DMS153 (cell line): Measurements from ENCODE around the gene MGP.

Source experiments
- DNase-seq: peaks from one replicate; lab custom pipeline; 2025; lab: John Stamatoyannopoulos, UW

Gene MGP

DNA sequence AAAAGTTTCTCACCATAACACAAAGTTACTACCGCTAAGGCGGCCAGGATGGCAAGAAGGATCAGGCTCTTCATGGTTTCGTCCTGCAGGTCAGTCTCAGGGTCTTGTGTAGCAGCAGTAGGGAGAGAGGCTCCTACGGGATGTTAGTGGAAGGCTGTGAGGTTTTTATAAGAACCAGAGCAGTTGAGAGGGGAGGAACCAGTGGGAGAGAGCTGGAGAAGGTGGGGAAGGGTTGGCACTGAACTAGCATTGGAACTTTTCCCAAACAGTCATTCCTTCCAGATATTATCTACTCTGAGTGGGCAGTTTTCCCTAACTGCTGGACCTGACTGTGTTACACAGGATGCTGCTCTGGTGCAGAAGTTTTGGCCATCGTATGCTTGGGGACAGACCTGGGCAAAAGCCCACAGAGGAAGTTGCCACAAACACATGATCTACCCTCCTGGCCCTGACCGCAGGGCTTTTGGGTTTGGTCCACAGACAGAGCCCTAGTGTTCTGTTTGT is at the start of gene MGP:
Gene MGP (minus strand): TSS at position 137 of the 504 bp plus-strand sequence. CDS start 63 bp downstream, at position 74.
- no peak for DNase-seq

DNA sequence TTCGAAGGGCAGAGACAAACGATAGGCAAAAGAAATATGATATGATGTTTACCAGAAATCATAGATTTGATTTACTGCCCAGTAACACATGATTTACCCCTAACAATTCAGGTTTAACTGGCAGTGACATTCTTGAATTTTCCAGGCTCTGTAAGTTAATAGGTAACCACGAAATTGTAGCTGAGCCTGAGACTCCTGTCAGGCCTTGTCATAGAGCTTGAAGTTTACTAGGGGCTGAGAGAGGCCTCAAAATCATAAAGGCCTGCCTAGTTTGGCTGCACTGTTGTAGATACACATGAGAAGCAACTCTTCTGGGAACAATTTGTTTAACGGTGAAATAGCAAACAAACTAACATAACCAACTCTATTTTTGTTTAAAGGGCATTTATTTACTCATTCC is 49.4 kb upstream of the MGP start:
- no peak for DNase-seq

DNA sequence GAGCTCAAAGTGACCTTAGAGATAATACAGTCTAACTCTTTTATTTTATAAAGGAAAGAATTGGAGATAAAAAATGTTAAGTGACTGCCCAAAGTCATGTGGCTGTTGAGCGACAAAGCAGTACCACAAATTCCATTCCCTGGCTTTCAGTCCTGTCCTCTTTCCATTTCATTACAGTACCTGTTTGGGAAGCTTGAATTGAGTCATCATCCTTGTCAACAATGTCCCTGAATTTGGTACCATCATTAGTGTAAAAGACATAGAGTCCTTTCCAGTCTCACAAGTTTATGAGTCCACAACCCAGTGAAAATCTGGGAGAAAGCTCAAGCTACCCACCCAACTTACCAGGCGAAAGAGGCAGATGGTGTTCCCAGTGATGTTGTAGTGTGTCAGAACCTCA is 48.9 kb upstream of the MGP start:
- no peak for DNase-seq

DNA sequence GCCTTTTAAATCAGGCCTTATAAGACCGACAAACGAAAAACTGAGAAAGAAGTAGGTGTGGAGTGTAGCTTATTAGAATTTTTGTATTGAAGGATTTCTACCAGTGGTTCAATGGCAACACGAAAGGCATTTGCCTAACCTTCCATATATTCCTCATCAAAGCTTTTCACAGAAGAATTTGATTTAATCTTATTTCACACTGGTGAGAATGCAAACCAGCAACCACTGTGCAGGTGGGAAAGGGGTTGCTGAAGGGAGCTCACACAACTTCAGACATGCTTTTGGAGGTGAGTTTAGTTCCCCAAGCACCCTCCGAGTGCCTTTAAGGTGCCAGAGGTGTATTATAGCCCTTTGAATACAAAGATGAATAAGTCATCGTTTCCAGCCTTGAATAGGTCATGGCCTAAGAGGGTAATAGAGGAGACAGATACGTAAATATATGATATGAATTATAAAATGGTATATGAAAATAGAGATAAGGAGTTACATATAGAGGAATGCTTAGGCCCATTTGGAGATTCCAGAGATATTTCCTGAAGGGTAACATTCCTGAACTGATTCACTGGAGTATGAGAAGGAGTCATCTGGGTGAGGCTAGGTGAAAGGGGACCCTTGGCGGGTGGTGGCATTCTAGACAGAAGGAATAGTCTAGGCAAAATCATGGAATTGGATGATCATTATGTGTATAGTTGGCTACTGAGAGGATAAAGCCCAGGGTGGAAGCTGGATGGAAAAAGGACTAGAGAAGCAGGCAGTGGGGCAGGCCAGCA is 46.3 kb upstream of the MGP start:
- no peak for DNase-seq

DNA sequence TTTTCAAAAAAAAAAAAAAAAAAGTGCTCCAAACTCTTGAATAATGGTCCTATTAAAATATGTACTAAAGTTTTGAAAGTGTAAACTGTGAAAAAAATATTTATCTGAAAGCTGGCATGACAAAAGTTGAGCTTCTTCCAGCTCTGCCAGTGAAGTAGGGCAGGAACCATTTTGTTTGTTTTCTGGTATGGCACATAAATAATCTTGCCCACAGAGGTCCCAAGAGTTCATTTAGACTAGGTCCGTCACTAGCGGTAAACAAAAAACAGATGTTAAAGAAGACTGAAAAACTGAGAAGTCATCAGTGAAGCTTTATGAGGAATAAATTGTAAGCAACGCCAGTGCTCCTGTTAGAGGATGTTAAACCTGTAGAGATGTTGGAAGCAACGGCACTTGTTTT is 45.7 kb upstream of the MGP start:
- no peak for DNase-seq

DNA sequence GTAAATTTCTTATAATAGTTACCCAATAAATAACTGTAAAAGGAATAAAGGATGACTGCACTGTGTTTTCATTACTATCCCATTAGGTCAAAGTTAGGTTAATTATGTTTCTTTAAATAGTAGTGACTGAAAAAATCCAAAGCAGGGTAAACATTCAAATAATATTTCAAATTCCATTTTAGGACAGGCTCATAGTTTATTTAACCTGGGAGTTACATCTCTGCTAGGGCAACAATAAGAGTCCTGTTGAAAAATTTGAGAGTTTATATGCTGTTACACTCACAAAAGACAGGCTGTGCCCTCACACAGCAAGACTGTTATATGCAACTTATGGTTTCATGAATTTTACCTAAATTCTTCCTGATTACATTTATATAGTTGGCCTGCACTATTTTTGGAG is 44.6 kb upstream of the MGP start:
- no peak for DNase-seq

DNA sequence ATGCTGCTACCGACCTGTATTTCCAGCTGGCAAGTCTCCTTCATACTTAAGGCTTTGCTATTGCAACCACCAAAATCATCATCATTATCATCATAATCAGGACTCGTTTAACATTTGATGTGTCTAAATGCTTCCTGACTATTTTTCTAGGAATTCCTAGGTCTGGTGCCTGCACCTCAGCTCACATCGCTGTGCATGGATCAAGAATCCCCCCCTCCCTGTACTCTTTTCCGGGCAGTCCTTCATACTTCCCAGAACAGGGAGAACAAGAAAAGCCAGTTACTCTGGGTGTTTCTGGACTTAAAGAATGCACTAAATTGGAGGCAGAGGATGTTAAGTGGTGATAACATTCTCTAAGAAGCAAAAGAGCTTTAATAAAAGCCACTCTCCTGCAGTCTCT is 43.3 kb upstream of the MGP start:
- no peak for DNase-seq

DNA sequence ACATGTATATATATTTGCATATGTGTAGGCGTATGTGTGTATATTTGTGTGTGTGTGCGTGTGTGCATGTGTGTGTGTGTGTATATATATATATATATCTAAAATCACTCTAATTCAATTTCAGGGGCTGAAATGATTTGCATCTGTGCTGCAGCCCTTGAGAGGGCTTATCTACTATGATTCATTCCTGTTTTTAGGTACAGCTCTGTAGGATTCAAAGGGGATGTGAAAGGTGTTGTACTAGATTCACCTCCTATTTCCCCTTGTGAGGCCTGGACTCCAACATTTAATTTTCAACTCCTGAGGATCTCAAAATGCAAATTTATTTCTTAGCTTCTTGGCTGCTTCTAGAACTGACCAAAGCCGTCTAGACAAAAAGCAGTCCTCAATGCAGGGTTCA is 41.6 kb upstream of the MGP start:
- no peak for DNase-seq

DNA sequence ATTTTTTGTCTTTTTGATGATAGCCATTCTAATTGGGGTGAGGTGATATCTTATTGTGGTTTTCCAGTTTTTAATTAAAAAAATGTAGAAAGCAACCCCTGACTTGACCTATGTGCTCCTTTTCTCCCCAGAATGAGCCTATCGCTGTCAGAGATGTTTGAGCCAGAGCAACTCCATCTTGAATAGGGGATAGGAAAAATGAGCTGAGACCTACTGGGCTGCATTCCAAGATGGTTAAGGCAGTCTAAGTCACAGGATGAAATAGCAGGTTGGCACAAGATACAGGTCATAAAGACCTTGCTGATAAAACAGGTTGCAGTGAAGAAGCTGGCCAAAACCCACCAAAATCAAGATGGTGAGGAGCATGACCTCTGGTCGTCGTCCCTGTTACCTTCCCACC is 38.9 kb upstream of the MGP start:
- DNase-seq: no peak

DNA sequence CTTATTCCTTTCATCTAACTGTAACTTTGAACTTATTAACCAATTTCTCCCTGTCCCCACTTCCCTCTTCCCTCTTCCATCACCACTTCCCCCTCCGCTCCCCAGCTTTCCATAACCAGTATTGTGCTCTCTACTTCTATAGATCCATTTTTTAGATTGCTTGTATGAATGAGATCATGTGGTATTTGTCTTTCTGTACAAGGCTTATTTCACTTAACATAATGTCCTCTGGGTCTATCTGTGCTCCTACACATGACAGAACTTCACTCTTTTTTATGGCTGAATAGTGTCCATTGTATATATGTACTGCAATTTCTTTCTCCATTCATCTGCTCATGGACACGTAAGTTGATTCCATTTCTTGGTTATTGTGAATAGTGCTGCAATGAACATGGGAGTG is 38.3 kb upstream of the MGP start:
- DNase-seq: no peak

DNA sequence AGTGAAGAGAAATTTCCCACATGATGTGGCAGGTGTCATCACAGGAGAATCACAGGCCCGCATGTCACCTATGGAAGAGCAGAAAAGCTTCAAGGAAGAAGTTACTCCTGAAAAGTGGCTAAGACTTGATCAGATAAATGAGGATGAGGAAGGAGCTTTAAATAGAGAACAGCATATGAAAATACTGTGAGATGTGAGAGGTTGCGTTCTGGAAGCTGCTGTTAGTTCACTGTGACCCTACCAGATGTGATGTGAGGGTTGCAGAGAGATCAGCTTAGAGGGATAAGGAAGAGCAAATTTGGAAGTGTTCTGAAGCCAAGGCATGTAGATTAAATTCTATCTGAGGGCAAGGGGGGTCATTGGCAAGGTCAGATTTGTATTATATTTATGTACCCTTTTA is 35.6 kb upstream of the MGP start:
- no peak for DNase-seq

DNA sequence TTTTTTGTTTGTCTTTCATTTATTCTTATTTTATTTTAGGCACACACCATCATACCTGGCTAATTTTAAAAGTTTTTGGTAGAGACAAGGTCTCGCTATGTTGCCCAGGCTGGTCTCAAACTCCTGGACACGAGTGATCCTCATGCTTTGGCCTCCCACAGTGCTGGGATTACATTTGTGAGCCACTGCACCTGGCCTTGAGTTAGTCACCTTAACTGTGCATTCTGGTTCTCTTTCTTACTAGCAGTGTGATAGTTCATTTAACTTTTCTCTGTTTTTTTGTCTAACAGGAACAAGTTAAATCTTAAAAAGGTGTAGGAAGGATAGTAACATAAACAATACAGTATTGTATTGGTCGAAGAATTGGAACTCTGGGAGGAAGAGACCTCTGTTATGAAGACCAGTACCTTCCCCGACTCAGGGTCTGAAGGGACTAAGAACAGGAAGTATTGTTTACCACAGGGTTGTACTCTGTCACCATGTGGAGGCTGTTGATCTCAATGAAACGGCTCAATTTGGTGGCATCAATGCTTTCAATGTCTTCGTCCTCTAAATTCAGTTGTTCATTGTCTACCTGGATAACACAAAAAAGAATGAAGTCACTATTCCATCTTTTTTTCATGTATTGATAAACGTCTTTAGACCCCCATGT is 34.9 kb upstream of the MGP start:
- DNase-seq: no peak

DNA sequence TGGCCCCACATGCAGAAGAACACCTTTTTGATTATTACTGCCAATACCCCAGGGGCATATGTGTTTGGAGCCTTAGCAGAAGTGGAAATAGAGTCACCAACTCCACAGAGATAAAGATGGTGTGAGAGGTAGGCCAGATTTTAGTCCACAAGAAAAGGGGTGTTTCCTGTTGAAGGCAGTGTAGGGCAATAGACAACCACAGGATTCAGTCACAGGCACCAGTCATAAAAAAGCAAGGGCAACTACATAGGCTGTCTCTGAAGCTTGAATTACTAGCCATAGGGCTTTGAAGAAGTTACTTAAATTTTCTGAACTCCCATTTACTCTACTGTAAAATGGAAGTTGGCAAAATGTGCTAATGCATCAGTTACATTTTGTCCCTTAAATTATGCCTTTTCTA is 33.8 kb upstream of the MGP start:
- no peak for DNase-seq

DNA sequence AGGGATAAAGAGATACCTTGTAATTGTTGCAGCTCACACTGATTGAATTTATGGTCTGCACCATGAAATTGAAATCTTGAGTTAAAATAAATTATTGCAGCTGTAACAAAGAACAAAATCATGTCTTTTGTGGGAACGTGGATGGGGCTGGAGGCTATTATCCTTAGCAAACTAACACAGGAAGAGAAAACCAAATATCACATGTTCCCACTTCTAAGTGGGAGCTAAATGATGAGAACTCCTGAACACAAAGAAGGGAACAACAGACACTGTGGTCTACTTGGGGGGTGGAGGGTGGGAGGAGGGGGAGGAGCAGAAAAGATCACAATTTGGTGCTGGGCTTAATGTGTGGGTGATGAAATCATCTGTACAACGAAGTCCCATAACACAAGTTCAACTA is 30.1 kb upstream of the MGP start:
- DNase-seq: no peak

DNA sequence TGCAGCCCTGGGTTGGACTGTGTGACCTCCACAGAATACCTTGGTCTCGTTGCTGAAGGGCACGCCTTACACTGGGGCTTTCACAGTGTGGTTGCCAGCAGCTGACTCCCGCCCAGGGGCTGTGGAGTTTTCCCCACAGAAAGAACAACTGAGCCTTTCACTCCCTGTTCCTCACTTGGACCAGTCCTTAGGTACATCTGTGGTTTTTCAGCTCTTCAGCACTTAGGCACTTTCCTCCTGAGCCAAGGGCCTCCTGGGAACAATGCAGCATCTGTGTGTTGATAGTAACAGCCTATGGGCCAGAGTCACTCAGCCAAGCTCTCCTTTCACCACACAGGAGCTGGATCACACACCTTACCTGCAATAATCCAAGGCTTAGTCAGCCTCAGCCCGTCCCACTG is 27.7 kb upstream of the MGP start:
- DNase-seq: no peak

DNA sequence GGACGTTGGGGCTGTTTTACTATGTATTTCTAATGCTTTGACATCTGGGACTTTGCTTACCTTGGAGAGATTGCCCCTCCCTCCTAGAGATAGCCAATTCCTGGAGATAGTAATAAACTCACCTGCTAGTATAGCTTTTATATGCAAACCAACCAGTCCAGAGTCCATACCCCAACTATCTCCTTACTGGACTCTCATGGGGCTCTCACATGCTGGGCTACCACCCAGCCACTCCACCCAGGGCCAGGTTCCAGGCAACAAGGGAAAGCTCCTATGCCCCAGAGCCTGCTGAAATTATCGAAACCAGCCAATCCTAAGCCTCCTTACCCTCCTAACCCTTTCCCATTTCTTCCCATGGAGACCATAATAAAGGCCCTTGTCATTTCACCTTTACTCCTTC is 25.5 kb upstream of the MGP start:
- no peak for DNase-seq

DNA sequence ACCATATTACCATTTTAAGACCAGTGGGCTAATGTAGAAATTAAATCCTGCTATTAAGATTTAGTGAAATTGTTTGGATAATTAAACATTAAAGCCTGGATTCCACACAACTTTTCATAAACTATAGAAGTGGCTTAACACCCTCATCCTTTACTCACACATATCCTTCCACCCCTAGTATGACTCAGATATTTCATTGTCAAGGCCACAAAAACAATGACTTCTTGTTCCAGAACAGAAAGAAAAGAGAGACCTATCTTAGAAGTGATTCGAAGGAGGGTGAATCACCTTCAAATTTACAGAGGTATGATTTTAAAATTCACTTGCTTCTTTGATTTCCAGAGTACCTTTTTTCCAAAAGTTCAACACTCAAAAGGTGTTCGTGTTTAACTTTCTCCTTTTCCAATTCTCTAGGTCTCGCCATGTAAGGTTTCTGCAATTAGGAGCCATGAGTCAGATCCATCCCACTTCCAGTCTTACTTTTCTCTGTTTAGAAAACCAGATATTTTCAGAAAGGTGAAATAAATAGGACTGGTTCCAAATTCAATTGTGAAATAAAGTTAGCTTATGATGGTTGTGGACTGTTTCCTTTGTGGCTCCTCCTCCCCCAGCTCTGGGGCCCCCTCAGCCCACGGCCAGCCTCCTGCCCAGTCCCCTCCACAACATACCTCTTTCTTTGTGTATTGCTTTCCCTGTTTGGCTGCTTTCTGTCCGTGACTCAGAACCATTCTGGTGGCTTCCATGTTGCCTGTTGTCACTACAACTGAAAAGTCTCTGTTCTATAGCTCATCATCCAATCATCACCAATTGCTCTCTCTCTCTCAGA is 24.6 kb upstream of the MGP start:
- DNase-seq: no peak

DNA sequence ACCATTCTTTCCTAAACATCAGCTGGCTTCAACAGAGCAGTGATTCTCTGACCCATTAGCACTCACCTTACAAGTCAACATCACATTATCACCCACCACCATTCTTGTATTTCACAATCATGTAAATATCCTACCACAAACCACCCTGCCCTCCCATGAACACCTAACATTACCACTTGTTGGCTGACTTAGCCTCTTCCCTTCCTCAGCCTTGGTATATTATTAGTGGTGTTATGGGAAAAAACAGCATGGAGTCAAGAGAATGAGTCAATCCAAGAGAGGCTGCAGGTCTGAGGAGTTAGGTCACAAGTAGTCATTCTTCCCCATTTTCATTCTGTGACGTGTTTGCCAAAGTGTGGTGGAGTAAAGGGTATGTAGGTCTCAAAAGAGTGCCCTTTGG is 22.3 kb upstream of the MGP start:
- DNase-seq: no peak

DNA sequence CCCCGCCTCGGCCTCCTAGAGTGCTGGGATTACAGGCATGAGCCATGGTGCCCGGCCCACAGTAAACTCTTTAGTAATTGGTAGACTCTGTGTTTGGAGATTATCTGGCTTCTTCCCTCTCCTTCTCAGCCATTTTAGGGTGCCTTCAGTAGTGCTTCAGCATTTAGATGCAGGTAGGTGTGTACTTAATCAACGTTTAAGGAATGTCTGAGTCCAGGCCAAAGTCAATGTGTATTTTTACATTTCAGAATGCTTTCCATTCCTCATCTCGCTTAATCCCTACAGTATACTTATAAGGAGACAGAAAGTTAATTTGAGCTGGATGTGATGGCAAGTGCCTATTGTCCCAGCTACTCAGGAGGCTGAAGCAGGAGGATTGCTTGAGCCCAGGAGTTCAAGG is 20.5 kb upstream of the MGP start:
- no peak for DNase-seq

DNA sequence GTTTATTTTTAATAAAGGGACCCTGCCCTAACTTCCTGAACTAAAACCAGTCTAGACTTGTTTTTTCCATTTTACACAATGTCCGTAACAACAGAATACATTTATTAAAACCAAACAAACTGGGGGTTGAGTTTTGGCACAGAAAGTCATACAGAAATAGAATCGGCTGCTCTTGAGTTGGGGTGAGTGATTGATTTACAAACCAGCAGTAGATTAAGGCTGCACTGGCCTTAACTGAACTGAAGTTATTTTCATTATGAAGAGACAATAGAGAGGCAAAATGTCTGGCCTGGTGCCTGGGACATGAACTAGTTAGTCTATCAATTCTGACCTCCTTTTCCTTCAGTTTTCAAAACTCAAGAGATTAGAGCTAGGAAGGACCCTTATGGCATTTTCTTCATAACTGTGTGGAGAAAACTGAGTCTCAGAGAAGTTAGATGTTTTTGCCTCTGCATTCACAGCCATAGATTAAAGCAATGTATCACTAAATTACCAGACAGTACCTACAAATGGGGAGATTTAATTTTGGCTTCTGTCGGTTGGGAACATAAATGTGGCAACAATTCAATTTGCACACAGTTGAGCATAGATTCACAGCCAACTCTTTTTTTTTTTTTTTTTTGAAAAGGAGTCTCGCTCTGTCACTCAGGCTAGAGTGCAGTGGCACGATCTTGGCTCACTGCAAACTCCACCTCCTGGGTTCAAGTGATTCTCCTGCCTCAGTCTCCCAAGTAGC is 19.8 kb upstream of the MGP start:
- DNase-seq: no peak

DNA sequence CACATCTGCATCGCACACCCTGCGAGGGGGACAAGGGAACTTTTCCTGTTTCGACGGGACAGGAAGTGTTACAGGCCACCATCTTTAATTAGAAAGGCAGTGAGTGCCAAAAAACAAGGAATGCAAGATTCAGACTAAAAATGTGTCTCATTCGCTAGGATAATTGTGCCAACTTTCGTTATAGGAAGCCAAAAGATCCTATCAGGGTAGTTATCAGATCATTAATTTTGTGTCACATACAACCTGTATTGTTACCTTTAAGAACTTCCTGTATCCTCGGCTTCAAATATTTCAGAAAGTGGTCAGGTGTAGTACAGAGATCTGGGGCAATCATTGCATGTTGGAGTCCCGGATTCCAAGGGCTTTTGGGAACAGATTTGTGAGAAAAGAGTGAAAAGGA is 19.2 kb upstream of the MGP start:
- DNase-seq: no peak

DNA sequence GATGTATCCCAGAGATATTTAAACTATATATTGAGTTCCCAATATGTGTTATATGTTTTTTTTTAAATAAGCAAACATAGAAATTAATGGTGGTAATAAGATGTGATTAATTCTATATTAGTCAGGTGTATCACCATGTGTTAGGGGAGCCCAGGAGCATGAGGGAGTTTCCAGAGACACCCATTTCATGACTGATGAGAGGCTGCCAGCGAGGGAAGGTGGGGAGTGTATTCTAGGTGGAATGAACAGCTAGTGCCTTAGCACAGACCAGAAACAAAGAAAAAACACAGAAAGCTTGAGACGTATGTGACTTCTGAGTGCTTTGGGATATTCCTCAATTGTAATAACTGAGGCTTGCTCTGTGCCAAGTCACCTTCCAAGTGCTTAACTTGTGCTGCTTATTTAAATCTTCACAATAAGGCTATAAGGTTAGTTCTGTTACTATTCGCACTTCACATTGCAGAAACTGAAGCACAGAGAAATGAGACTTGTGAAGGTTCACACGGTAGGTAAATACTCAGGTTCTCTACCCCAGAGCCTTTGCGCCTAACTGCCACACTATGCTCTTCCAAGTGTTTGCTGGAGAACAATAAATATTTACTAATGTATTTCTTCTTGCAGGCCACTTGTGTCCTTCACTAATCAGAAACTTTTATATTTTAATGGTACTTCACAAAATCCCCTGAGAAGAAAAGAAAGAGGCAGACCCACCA is 17.9 kb upstream of the MGP start:
- DNase-seq: no peak
